ENCODE measurements around the gene ACTR2. TPM values are rescaled to one million over a fixed set of nuclear protein-coding genes. Genes with fewer than 3 reads are reported as not detected.
A peak's percentile ranks its signal among the peaks of the same experiment; 100 is the strongest.

ACTR2 gene
- total and polyA plus RNA-seq, 3 donors from 2014 or later, result 49.2 to 80.1 (median 56.6) TPM

GRCh38 chr2:65292106-65292400, 64.4 kb downstream of the ACTR2 start:
- H3K27me3 ChIP-seq, result no peaks in the 10 kb centered on the region
- intact Hi-C loops (cut with DNase I; ENCODE audit: low total_unique reads), result no loop called here
- H3K27ac ChIP-seq, result no peak overlapping the region
- TF ChIP-seq CTCF (IDR thresholded peaks at IDR 0.05), result no peak
- TF ChIP-seq POLR2A (IDR thresholded peaks at IDR 0.05), result no peak
- no peaks in the 10 kb centered on the region for H3K9me3 ChIP-seq
- WGBS, 2 donors, result 39 to 80% methylated on average over 3 of the region's 3 CpGs
- H3K4me1 ChIP-seq, result peaks cover 8% of the 10 kb centered on the region
- no peaks in the 10 kb centered on the region for H3K36me3 ChIP-seq (ENCODE audit: low read depth, missing control alignments)
- peak overlapping the region in 1 of 2 donors; percentile 2 for H3K4me3 ChIP-seq
- no peak for DNase-seq

GRCh38 chr2:65292461-65293011, 64.9 kb downstream of the ACTR2 start:
- peaks cover 8% of the 10 kb centered on the region for H3K4me1 ChIP-seq
- no peak for TF ChIP-seq POLR2A (IDR thresholded peaks at IDR 0.05)
- no peak for TF ChIP-seq CTCF (IDR thresholded peaks at IDR 0.05)
- H3K4me3 ChIP-seq, result peak overlapping the region in 1 of 2 donors; percentile 2
- no peak overlapping the region for H3K27ac ChIP-seq
- intact Hi-C loops (cut with DNase I; ENCODE audit: low total_unique reads), result no loop called here
- WGBS, 2 donors, result 35 to 56% methylated on average over 7 to 21 of the region's 21 CpGs
- no peaks in the 10 kb centered on the region for H3K27me3 ChIP-seq
- DNase-seq, result no peak
- H3K36me3 ChIP-seq (ENCODE audit: low read depth, missing control alignments), result no peaks in the 10 kb centered on the region
- no peaks in the 10 kb centered on the region for H3K9me3 ChIP-seq

- 84 to 90% methylated on average over 5 of the region's 5 CpGs for WGBS, 2 donors
- H3K9me3 ChIP-seq, result no peaks in the 10 kb centered on the region
- no peaks in the 10 kb centered on the region for H3K27me3 ChIP-seq
These were observed 65.7 kb downstream of the ACTR2 start for GRCh38 chr2:65293376-65293775.

GRCh38 chr2:65294136-65294535, 66.5 kb downstream of the ACTR2 start:
- no peak for DNase-seq
- TF ChIP-seq POLR2A (IDR thresholded peaks at IDR 0.05) (no peak), CTCF (IDR thresholded peaks at IDR 0.05) (no peak)
- Histone ChIP-seq H3K27ac (no peak overlapping the region), H3K4me3 (no peak overlapping the region), H3K36me3 (ENCODE audit: low read depth, missing control alignments) (no peaks in the 10 kb centered on the region), H3K27me3 (no peaks in the 10 kb centered on the region), H3K4me1 (peaks cover 8% of the 10 kb centered on the region), H3K9me3 (no peaks in the 10 kb centered on the region)
- WGBS, 2 donors, result 77 to 83% methylated on average over 6 of the region's 6 CpGs
- intact Hi-C loops (cut with DNase I; ENCODE audit: low total_unique reads), result no loop called here

More at GRCh38 chr2:65293376-65293775, 65.7 kb downstream of the ACTR2 start:
- TF ChIP-seq CTCF (IDR thresholded peaks at IDR 0.05), result no peak
- no peak for TF ChIP-seq POLR2A (IDR thresholded peaks at IDR 0.05)
- intact Hi-C loops (cut with DNase I; ENCODE audit: low total_unique reads), result no loop called here
- DNase-seq, result no peak
- no peak overlapping the region for H3K4me3 ChIP-seq
- no peak overlapping the region for H3K27ac ChIP-seq
- H3K4me1 ChIP-seq, result peaks cover 8% of the 10 kb centered on the region
- no peaks in the 10 kb centered on the region for H3K36me3 ChIP-seq (ENCODE audit: low read depth, missing control alignments)

GRCh38 chr2:65294701-65295100, 67.1 kb downstream of the ACTR2 start:
- intact Hi-C loops (cut with DNase I; ENCODE audit: low total_unique reads), result no loop called here
- no peak for TF ChIP-seq CTCF (IDR thresholded peaks at IDR 0.05)
- no peak for TF ChIP-seq POLR2A (IDR thresholded peaks at IDR 0.05)
- WGBS, 2 donors, result 44 to 49% methylated on average over 6 of the region's 6 CpGs
- Histone ChIP-seq H3K36me3 (ENCODE audit: low read depth, missing control alignments) (no peaks in the 10 kb centered on the region), H3K9me3 (no peaks in the 10 kb centered on the region), H3K27ac (no peak overlapping the region), H3K4me3 (no peak overlapping the region), H3K27me3 (no peaks in the 10 kb centered on the region), H3K4me1 (peaks cover 12% of the 10 kb centered on the region)
- no peak for DNase-seq
